ENCODE results near the gene SLC48A1.

DNA sequence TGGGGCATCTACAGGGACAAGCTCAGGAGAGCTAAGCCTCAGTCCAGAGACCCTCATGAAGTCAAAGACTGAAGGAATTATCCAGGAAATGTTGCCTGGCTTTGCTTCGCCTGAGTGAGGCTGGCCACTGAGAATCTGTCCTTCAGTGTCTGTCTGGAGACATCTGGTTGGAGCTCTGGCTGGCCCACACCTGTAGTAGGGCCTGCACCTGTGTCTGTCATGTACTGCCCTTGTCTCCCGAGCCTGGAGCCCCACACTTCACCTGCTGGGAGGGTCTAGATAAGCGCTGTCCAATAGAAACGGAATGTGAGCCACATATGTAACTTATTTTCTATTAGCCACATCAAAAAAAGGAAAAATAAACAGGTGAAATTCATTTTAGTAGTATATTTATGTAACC is 56.5 kb downstream of the SLC48A1 start:
- TF ChIP-seq EZH2 (IDR thresholded peaks at IDR 0.05), result no peak
- TF ChIP-seq POLR2AphosphoS5 (IDR thresholded peaks at IDR 0.05; ENCODE audit: borderline replicate concordance, low read depth, low read length), result no peak
